ENCODE results near the gene DBNDD2.

The DBNDD2 gene

DNA sequence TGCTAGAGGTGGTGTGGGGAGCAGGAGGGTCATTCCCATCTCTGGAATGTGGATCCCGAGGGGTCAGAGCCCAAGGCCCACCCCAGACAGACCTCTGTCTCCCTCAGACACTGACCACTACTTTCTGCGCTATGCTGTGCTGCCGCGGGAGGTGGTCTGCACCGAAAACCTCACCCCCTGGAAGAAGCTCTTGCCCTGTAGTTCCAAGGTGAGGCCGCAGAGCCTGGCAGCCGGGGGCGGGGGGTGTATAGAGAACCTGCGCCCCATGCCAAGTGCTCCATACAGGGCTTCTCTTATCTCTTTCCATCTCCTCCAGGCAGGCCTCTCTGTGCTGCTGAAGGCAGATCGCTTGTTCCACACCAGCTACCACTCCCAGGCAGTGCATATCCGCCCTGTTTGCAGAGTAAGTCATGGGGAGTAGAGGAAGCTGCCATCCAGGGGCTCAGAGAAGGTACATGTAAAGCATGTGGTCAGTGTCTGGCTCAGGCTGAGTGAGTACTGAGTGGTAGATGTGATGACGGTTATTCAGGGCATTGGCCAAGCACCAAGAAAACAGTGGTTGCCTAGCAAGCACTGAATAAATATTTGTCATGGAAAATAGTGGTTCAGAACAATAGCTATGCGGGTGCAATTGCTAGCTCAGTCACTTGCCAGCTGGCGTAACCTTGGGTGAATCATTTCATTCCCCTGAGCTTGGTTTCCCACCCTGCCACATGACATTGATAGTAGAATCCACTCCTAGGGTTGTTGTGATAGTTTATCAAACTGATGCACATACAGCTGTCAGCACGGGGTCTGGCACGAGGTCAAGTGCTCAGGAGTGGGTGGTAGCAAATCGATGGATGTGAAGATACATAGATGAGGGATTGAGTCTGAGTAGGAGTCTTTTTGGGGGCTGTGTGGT is 11.4 kb downstream of the DBNDD2 start:
- no peak for DNase-seq

DNA sequence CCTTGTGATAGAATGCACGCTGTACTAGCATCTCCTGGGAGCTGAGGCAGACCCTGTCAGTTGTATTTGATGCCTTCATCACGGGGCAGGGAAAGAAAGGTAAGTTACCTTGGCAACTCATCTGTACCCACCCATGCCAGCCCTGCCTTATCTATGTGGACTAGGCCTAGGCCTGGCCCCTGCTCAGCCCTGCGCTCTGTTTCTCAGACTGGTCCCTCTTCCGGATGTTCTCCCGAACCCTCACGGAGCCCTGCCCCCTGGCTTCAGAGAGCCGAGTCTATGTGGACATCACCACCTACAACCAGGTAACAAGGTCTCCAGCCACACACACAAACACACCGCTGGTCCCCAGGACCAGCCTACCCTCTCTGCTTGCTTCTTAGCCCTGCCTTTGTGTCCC is 12.0 kb downstream of the DBNDD2 start:
- no peak for DNase-seq

DNA sequence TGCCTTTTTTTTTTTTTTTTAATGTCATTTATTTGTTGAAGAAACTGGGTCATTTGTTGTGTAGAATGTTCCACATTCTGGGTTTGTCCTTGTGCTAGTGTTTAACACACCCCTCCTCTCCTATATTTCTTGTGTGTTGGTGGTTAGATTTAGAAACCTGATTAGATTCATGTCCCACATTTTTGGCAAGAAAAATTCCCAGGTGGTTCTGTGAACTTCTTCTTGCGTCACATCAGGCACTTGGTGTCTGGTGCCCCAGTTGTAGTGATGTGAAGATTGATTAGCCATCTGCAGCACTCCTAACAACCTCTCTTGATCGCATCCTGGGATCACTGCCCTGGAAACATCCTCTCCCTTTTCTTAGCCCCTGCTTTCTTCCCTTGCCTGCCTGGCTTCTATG is 15.6 kb downstream of the DBNDD2 start:
- no peak for DNase-seq

DNA sequence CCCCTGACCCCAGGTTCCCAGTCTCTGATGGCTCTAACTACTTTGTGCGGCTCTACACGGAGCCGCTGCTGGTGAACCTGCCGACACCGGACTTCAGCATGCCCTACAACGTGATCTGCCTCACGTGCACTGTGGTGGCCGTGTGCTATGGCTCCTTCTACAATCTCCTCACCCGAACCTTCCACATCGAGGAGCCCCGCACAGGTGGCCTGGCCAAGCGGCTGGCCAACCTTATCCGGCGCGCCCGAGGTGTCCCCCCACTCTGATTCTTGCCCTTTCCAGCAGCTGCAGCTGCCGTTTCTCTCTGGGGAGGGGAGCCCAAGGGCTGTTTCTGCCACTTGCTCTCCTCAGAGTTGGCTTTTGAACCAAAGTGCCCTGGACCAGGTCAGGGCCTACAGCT is 17.5 kb downstream of the DBNDD2 start:
- no peak for DNase-seq

DNA sequence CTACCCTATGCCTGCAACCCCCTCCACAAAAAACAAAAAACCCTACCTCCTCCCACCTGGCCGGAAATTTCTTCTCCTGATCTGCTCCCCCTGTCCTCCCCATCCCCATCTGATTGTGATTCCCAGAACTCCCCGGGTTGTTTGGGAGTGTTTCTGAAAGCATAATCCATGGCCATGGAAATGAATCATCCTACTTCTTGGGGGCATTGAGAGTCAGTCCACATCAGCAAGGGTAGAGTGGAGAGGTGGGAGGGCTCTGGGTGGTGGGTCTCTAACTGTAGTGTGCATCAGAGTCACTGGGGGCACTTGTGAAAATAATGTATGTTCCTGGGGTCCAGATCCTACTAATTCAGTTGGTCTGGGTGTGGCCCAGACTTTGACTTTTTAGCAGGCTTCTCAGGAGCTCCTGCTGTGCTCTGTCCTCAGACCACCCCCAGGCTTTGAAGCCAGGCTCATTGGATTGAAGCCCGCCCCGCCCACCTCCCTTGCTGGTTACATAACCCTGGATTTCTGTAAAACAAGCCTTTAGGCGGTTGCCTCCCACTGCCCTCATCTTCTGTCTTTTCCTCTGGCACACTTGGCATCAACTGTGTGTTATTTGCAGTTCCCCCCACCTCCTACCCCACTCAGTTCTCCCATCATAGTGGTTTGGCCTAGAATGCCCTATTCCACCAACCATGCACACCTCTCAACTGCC is 18.4 kb downstream of the DBNDD2 start:
- no peak for DNase-seq

DNA sequence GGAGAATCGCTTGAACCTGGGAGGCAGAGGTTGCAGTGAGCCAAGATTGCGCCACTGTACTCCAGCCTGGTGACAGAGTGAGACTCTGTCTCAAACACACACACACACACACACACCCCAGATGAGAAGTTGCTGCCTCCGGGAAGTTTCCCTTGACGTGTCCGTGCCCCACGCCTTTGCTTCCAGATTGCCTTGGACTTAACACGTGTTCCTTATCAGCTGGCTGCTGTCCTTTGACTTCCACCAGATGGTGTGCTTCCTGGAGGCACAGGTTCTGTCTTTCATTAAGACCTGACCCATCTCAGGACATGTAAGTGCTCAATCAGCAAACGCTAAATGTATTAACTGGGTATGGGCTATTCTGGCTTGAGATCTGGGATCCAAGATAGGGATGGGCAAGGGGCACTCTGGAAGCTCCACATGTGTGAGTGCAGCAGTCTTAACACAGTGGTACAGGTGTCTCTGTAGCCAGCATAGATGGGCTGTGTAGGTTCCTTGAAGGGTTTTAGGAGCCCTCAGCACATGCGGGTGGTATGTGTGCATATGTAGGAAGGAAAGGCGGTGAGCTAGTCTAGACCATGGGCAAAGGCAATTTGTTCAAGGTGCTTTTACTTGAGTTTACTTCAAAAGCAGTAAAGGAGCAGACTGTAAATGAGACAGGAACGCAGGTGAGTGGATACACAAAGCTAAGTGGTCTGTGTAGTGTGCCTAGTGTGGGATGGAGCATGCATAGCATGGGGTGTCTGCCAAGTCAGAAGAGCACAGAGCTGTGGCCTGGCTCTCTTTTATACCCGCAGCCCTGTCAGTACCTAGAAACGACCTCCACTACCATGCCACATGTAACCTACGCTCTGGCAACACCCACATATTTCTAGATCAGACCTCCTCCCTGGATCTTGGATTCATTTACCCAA is 19.4 kb downstream of the DBNDD2 start:
- DNase-seq = no peak

DNA sequence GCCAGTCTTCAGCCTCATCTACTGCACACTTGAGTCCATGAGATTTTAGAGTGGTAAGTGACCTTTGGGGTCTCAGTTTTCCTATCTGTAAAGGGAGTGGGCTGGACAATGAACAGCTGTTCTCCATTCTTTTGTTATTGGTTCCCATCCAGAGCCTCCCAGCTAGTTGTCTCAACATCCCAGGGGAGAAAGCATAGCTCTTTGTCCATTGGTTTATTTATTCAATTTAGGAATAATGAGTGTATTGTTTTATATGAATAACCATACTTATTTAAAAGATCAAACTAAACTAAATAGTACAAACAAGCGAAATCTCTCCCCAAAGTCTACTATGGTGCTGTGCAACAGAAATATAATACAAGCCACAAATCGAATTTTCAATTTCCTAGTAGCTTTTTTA is 21.5 kb downstream of the DBNDD2 start:
- DNase-seq = no peak

- no peak for DNase-seq
Observed at GRCh38 chr20:45432294-45432693, 24.2 kb downstream of the DBNDD2 start.

DNA sequence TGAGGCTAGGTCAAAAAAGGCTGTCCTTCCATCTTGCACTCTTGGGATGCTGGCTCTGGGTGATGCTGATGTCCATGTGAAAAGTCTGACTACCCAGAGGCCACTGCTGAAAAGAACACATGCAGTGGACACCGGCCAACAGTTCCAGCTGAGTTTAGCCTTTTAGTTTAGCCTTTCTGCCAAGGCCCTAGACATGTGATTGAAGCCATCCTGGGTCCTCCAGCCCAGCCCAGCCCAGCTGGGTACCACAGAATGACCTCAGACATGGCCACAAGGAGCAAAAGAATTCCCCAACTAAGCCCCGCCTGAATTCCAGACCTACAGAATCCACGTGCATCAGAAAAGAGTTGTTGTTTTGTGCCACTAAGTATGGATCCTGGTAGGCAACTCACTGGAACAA is 25.2 kb downstream of the DBNDD2 start:
- no peak for DNase-seq

- no peak for DNase-seq
Observed at GRCh38 chr20:45433976-45434375, 25.9 kb downstream of the DBNDD2 start.

GRCh38 chr20:45436732-45437485 is 28.8 kb downstream of the DBNDD2 start:
- DNase-seq = peak; percentile 79

DNA sequence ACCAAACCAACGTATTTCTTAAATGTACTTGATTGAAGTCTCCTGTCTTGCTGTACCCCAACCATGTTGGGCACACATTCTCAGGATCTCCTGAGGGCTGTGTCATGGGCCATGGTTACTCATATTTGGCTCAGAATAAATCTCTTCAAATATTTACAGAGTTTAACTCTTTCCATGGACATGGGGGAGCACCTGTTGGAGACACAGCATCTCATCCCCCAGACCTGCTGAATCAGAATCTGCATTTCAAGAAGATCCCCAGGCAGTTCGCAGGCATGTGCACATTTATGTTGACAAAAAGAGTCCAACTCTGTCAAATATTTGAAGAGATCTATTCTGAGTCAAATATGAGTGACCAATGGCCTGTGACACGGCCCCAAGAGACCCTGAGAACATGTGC is 32.3 kb downstream of the DBNDD2 start:
- DNase-seq = no peak

- DNase-seq = no peak
Observed at GRCh38 chr20:45440891-45441685, 33.0 kb downstream of the DBNDD2 start.

- no peak for DNase-seq
Observed at GRCh38 chr20:45441746-45442145, 33.7 kb downstream of the DBNDD2 start.

GRCh38 chr20:45444050-45444449 is 36.0 kb downstream of the DBNDD2 start:
- peak; percentile 15 for DNase-seq

- no peak for DNase-seq
Observed at GRCh38 chr20:45445805-45446562, 37.9 kb downstream of the DBNDD2 start.

DNA sequence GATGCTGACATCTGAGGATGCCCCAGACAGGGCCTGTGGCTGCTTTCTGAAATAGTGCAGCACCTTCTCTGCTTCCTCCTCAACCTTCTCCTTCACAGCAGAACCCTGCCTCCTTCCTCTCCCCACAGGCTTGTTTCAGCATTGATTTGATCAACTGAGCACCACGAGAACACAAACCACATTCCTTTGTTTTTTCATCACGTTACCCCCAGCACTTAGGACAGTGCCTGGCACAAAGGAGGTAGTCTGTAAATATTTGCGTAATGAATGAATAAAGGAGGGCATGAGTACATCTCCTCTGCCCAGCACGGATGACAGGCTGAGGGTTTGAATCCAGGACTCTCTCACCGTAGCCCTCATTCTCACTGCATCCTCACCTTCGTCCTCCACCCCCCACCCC is 40.2 kb downstream of the DBNDD2 start:
- no peak for DNase-seq

DNA sequence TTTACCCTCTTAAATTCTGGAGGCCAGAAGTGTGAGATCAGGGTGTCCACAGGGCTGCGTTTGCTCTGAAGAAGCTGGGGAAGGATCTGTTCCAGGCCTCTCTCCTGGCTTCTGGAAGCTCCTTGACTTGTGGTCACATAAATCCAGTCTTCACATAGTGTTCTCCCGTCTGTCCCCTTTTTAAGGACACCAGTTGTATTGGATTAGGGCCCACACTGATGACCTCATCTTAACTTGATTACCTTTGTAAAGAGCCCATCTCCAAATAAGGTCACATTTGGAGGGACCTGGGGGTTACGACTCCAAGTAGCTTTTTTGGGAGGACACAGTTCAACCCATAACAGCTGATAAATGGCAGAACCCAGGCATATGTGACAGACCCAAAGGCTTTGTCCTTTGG is 41.4 kb downstream of the DBNDD2 start:
- DNase-seq = no peak

DNA sequence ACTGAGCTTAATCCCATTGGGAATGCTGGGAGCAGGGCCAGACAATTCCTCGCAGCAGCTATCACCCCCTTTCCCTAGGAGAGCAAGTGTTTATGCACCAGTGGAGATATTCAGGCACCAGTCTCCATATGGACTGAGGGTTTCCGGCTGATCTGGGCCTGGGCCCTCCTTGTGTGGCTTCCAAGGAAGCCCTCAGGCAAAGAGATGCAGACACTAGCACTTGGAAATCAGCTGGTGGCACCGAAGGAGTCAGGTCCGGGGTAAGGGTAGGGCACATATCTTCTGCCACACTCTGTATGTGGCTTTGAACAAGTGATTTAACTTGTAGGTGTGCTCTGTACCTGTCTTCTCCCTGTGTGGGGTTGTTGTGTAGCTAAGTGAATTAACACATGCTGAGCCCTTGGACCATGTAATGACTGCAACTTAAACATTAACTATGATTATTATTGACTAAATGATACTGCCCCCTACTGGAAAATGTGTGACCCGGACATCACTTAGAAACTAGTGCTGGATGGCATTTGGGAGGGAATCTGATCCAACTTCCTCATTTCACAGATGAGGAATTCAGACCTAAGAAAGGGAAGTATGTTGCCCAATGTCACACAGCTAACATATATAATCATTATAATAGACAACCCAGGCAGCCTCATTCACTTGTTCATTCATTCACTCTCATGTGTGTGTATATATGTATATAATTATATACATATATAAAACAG is 42.2 kb downstream of the DBNDD2 start:
- DNase-seq = no peak

GRCh38 chr20:45452238-45452637 is 44.1 kb downstream of the DBNDD2 start:
- DNase-seq = no peak

Data from activated effector memory CD4-positive, alpha-beta T cell treated with Interleukin-2 at 50 U/mL for 16 hours (primary cell).